Mesothelial cell of epicardium (in vitro differentiated cells): ENCODE results near the gene APC2. TPM values are rescaled to one million over a fixed set of nuclear protein-coding genes. Genes with fewer than 3 reads are reported as not detected.

Experiments used
- DNase-seq, 2 experiments: peaks; one replicate each; pipeline ENCODE4 v3.0.0; 2021; ENCODE audit warnings: low spot score in 2 of 2; ENCODE audit not compliant: unreplicated experiment in 2 of 2
- H3K27ac Mint-ChIP-seq: 2 replicates; pipeline ENCODE4 v1.8.0; 2021; ENCODE audit warnings: mixed read lengths
- H3K27me3 Mint-ChIP-seq: 2 replicates; pipeline ENCODE4 v1.8.0; 2021; ENCODE audit warnings: low read depth, mixed read lengths
- H3K36me3 Mint-ChIP-seq: 2 replicates; pipeline ENCODE4 v1.8.0; 2021; ENCODE audit warnings: mixed read lengths
- H3K4me1 Mint-ChIP-seq: 2 replicates; pipeline ENCODE4 v1.8.0; 2021; ENCODE audit warnings: mixed read lengths
- H3K4me3 Mint-ChIP-seq: 2 replicates; pipeline ENCODE4 v1.8.0; 2021; ENCODE audit warnings: mild to moderate bottlenecking, moderate library complexity, mixed read lengths
- H3K9me3 Mint-ChIP-seq: 2 replicates; pipeline ENCODE4 v1.8.0; 2021; ENCODE audit warnings: mixed read lengths
- CTCF ChIP-seq: fragments of 200-600 bp; sonication (generic); IDR thresholded peaks from one replicate; pipeline ENCODE4 v1.5.0; 2021; ENCODE audit warnings: antibody characterized with exemption; ENCODE audit not compliant: unreplicated experiment
- total RNA-seq: library from RNA; stranded (reverse); gene quantifications from 3 replicates; pipeline ENCODE4 v1.2.1, GENCODE V29; 2021

Gene APC2
- total RNA-seq, 1 donor from 2014 or later = 2.3 TPM

GRCh38 chr19:1503925-1504773 lies 54.2 kb downstream of the APC2 start:
- DNase-seq = no peak
- Mint-ChIP-seq H3K4me3 (no peak overlapping the region), H3K9me3 (no peaks in the 10 kb centered on the region), H3K4me1 (peaks cover 12% of the 10 kb centered on the region), H3K27ac (no peak overlapping the region), H3K36me3 (no peaks in the 10 kb centered on the region), H3K27me3 (peaks cover 41% of the 10 kb centered on the region)
- TF ChIP-seq CTCF = no peak

- H3K9me3 Mint-ChIP-seq = no peaks in the 10 kb centered on the region
- H3K4me3 Mint-ChIP-seq = no peak overlapping the region
- no peak for DNase-seq
- H3K36me3 Mint-ChIP-seq = no peaks in the 10 kb centered on the region
- no peak for TF ChIP-seq CTCF
- H3K27ac Mint-ChIP-seq = no peak overlapping the region
- H3K4me1 Mint-ChIP-seq = peaks cover 18% of the 10 kb centered on the region
- H3K27me3 Mint-ChIP-seq = peaks cover 45% of the 10 kb centered on the region
These were observed 55.1 kb downstream of the APC2 start for GRCh38 chr19:1505012-1505411.

GRCh38 chr19:1505991-1506881 lies 56.3 kb downstream of the APC2 start:
- H3K4me1 Mint-ChIP-seq = peaks cover 22% of the 10 kb centered on the region
- no peaks in the 10 kb centered on the region for H3K9me3 Mint-ChIP-seq
- H3K36me3 Mint-ChIP-seq = no peaks in the 10 kb centered on the region
- no peak for TF ChIP-seq CTCF
- H3K4me3 Mint-ChIP-seq = no peak overlapping the region
- no peak for DNase-seq
- peaks cover 52% of the 10 kb centered on the region for H3K27me3 Mint-ChIP-seq
- H3K27ac Mint-ChIP-seq = peak overlapping the region; percentile 15

GRCh38 chr19:1507192-1507660 lies 57.3 kb downstream of the APC2 start:
- Mint-ChIP-seq H3K36me3 (no peaks in the 10 kb centered on the region), H3K4me3 (no peak overlapping the region), H3K4me1 (peaks cover 22% of the 10 kb centered on the region), H3K27me3 (peaks cover 56% of the 10 kb centered on the region), H3K27ac (no peak overlapping the region), H3K9me3 (no peaks in the 10 kb centered on the region)
- DNase-seq = no peak
- TF ChIP-seq CTCF = no peak

- H3K4me3 Mint-ChIP-seq = peak overlapping the region; percentile 78
- peaks cover 58% of the 10 kb centered on the region for H3K27me3 Mint-ChIP-seq
- no peak for TF ChIP-seq CTCF
- peak; percentile 82 to 94 for DNase-seq
- H3K27ac Mint-ChIP-seq = peak overlapping the region; percentile 97
- peaks cover 21% of the 10 kb centered on the region for H3K4me1 Mint-ChIP-seq
- H3K36me3 Mint-ChIP-seq = no peaks in the 10 kb centered on the region
- no peaks in the 10 kb centered on the region for H3K9me3 Mint-ChIP-seq
These were observed 58.0 kb downstream of the APC2 start for GRCh38 chr19:1507763-1508506.
